NT2/D1 (cell line): Measurements from ENCODE around the gene PNMA8C.
"Not testable (repeated sequence)": the region's sequence is repeated elsewhere in the genome, so short reads cannot be mapped to it uniquely, and the experiment has no call there.

Source experiments
- SUZ12 ChIP-seq: IDR thresholded peaks from 2 replicates; pipeline ENCODE4 v1.6.1; 2011; ENCODE audit not compliant: insufficient read length, insufficient read depth; ENCODE audit errors: extremely low read depth
- YY1 ChIP-seq: IDR thresholded peaks from 2 replicates; pipeline ENCODE4 v1.6.1; 2011; ENCODE audit not compliant: insufficient read length, insufficient read depth
- ZNF274 ChIP-seq: IDR thresholded peaks from 2 replicates; pipeline ENCODE4 v1.6.1; 2011; ENCODE audit warnings: mild to moderate bottlenecking, low read depth, low read length

DNA sequence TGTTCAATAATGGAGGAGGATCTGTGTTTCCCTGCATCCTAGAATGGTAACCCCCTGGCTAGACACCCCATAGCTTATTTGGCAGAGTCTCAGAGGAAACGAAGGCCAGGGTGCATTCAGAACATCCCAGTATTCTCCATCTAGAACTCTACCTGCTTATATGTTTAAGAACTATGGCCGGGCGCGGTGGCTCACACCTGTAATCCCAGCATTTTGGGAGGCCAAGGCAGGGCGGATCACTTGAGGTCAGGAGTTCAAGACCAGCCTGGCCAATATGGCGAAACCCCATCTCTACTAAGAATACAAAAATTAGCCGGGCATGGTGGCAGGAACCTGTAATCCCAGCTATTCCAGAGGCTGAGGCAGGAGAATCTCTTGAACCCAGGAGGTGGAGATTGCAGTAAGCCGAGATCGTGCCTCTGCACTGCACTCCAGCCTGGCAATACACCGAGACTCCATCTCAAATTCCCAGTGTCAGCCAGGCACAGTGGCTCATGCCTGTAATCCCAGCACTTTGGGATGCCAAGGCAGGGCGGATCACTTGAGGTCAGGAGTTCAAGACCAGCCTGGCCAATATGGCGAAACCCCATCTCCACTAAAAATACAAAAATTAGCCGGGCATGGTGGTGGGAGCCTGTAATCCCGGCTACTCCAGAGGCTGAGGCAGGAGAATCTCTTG is 30.8 kb downstream of the PNMA8C start:
- TF ChIP-seq SUZ12, ZNF274, YY1: not testable (repeated sequence)
